Thymus (tissue), 11 donors: Measurements from ENCODE around the gene TTC7B. TPM values are rescaled to one million over a fixed set of nuclear protein-coding genes. Genes with fewer than 3 reads are reported as not detected.

ENCODE experiments used
- DNase-seq, 9 donors: peaks; one replicate each; pipeline ENCODE4 v3.0.0-alpha.2; 2013; ENCODE audit warnings: low spot score in 9 of 9, low read depth in 6 of 9, missing footprints in 1 of 9
- H3K27ac ChIP-seq, 2 donors: one replicate each; pipeline ENCODE4 v1.5.1; 2013; ENCODE audit warnings: control low read depth in 1 of 2, low read depth in 1 of 2, low read length in 1 of 2, mild to moderate bottlenecking in 1 of 2, moderate library complexity in 1 of 2
- H3K27me3 ChIP-seq, 2 donors: one replicate each; pipeline ENCODE4 v1.5.1; 2013; ENCODE audit warnings: low read length in 1 of 2; ENCODE audit not compliant: control insufficient read depth in 2 of 2, insufficient read depth in 1 of 2
- H3K36me3 ChIP-seq, 2 donors: one replicate each; pipeline ENCODE4 v1.5.1; 2013; ENCODE audit warnings: low read length in 1 of 2, mild to moderate bottlenecking in 1 of 2, moderate library complexity in 1 of 2; ENCODE audit not compliant: control insufficient read depth in 2 of 2, insufficient read depth in 2 of 2
- H3K4me1 ChIP-seq, 2 donors: one replicate each; pipeline ENCODE4 v1.5.1; 2013; ENCODE audit warnings: low read length in 2 of 2; ENCODE audit not compliant: control insufficient read depth in 2 of 2, insufficient read depth in 2 of 2
- H3K4me3 ChIP-seq, 2 donors: one replicate each; pipeline ENCODE4 v1.5.1; 2013; ENCODE audit warnings: low read length in 2 of 2, control low read depth in 1 of 2, mild to moderate bottlenecking in 1 of 2
- H3K9me3 ChIP-seq, 2 donors: one replicate each; pipeline ENCODE4 v1.5.1; 2013; ENCODE audit warnings: low read length in 1 of 2, mild to moderate bottlenecking in 1 of 2; ENCODE audit not compliant: control insufficient read depth in 2 of 2, insufficient read depth in 1 of 2
- WGBS: extraction: QIAGEN DNeasy Blood & Tissue Kit; methylation state at CpG from one replicate; pipeline ENCODE4 v1.1.7; 2013; 5-methylcytosine and 5-hydroxymethylcytosine counted together
- polyA plus RNA-seq: library from polyadenylated mRNA; stranded (reverse); fragments of 200-250 nt; gene quantifications from one replicate; pipeline ENCODE4 v1.2.3, GENCODE V29; 2013
- total RNA-seq: library from RNA; stranded (reverse); fragments of 120-200 nt; gene quantifications from one replicate; pipeline ENCODE4 v1.2.4, GENCODE V29; 2013
- donor health status: healthy.

Gene TTC7B
- total and polyA plus RNA-seq, 2 donors: 3.2 to 5.6 TPM

DNA sequence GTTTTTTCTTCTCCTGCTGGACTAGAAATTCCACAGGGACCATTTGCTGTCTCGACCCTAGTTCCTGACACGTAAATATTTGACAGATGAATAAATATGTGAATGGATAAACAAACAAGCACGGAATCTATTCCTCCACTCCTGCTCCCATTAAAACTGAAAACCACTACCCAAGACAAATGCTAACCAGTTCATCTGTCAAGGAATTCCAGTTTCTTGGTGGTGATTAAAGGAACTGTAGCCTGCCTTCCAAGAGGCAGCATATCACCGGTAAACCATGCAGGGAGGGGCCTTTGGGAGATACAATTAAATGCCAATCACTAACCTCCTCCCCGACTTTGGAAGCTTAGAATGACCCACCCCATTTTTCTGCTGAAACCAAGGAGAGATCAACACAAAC, 95.4 kb downstream of the TTC7B start:
- H3K27me3 ChIP-seq: no peaks in the 10 kb centered on the region
- H3K4me1 ChIP-seq: peaks cover 11 to 15% of the 10 kb centered on the region in 2 donors
- no peaks in the 10 kb centered on the region for H3K9me3 ChIP-seq
- H3K27ac ChIP-seq: no peak overlapping the region
- no peak for DNase-seq
- H3K4me3 ChIP-seq: no peak overlapping the region
- no peaks in the 10 kb centered on the region for H3K36me3 ChIP-seq
- 90% methylated on average over 5 of the region's 5 CpGs for WGBS

DNA sequence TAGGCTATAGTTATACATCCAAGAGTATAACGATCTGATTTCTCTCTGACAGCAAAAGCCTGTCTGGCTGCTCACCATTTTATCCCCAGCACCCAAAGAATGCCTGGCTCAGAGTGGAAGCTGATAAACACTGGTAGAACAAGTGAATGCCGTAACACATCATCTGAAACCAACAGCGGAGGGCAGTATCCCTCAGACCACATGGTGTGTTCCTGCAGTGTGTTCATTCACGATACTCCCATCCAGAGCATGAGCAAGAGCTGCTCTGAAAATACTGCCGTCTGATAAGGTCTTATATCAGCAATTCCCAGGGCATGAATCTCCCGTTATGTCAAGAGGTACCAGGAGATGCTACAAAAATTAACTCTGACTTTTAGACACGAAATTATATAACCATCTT, 95.9 kb downstream of the TTC7B start:
- no peak overlapping the region for H3K27ac ChIP-seq
- DNase-seq: no peak
- no peaks in the 10 kb centered on the region for H3K9me3 ChIP-seq
- no peaks in the 10 kb centered on the region for H3K27me3 ChIP-seq
- WGBS: 91% methylated on average over 7 of the region's 7 CpGs
- no peaks in the 10 kb centered on the region for H3K36me3 ChIP-seq
- peaks cover 9 to 11% of the 10 kb centered on the region in 2 donors for H3K4me1 ChIP-seq
- H3K4me3 ChIP-seq: no peak overlapping the region

DNA sequence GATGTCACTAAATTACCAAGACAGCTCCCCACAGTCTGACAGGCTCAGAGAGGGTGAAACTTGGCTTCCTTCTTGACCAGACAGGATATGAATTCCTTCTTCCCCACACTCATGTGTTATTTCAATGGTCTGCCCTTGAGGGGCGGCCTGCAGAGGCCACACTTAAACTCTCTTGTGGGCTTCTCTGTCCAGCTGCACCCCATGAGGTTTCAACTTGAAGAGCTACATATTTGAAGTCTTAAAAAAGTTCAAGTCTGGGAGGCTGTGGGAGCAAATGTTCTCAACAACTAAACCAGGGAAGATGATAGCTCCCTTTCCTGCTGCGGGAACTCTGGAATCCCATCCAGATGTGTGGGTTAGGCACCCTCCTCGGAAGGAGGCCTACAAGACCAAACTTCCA, 98.3 kb downstream of the TTC7B start:
- no peak for DNase-seq
- Histone ChIP-seq H3K27me3 (no peaks in the 10 kb centered on the region), H3K4me1 (no peaks in the 10 kb centered on the region), H3K27ac (no peak overlapping the region), H3K4me3 (no peak overlapping the region), H3K9me3 (no peaks in the 10 kb centered on the region), H3K36me3 (no peaks in the 10 kb centered on the region)
- WGBS: 95% methylated on average over 3 of the region's 3 CpGs

DNA sequence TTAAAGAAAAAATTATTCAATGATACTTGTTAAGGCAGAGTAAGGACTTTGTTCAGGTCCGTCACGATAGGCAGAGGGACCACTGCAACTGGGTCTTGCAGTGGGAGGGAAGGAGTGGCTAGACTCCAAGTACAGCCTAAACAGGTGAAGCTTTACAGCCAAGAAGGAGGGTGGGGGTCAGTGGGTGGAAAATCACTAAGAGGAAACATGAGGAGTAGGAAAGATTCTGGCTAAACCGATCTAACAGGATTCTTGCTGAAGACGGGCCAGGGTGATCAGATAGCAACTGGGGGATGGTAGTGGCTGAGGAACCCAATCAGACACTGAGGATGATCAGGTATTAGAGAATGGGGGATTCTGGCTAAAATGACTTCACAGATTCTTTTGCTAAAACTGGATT, 100.2 kb downstream of the TTC7B start:
- WGBS: 93% methylated on average over 4 of the region's 4 CpGs
- Histone ChIP-seq H3K9me3 (no peaks in the 10 kb centered on the region), H3K4me1 (no peaks in the 10 kb centered on the region), H3K27ac (no peak overlapping the region), H3K27me3 (no peaks in the 10 kb centered on the region), H3K36me3 (no peaks in the 10 kb centered on the region), H3K4me3 (no peak overlapping the region)
- DNase-seq: no peak

DNA sequence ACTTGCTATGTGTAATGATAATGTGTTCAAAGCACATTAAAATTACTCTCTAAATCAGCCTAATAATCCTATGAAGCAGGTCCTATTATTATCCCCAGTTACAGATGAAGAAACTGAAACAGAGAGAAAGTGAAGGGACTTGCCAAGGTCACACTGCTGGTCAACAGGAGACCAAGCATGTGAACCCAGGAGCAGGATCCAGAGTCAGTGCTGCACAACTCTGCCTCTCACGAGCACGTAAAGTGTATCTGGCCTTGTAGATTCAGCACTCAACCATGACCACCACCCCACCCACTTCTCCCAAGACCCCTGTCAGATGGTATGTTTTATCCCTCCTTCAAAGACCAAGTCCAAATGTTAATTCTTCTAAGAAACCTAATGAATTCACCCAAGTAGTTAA, 100.7 kb downstream of the TTC7B start:
- peak overlapping the region in 1 of 2 donors; percentile 5 for H3K27ac ChIP-seq
- 89% methylated on average over 2 of the region's 2 CpGs for WGBS

DNA sequence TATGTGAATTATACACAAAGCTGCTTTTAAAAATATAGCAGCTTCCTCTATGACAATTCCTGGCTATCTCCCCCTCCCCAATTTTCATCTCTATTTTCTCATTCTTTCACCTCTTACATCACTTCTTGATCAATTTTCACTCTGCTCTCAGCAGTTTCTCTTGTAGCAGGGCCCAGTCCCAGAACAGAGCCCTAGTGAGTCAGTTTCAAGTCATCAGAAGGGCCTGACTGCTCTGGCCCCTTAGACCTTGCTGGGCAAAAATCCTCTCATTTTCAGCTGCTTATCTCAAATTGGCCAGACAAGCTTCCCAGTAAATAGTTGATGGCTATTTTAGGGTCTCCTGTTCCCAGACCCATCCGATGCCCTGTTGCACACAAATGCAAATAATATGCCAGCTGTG, 101.4 kb downstream of the TTC7B start:
- Histone ChIP-seq H3K9me3 (no peaks in the 10 kb centered on the region), H3K27ac (no peak overlapping the region), H3K4me1 (no peaks in the 10 kb centered on the region), H3K27me3 (no peaks in the 10 kb centered on the region), H3K36me3 (no peaks in the 10 kb centered on the region), H3K4me3 (no peak overlapping the region)
- DNase-seq: no peak
- WGBS: 92% methylated on average over 1 of the region's 1 CpG

More for the DNA sequence above, 100.7 kb downstream of the TTC7B start:
- H3K36me3 ChIP-seq: no peaks in the 10 kb centered on the region
- H3K4me1 ChIP-seq: no peaks in the 10 kb centered on the region
- DNase-seq: no peak
- H3K4me3 ChIP-seq: no peak overlapping the region
- no peaks in the 10 kb centered on the region for H3K9me3 ChIP-seq
- H3K27me3 ChIP-seq: no peaks in the 10 kb centered on the region

DNA sequence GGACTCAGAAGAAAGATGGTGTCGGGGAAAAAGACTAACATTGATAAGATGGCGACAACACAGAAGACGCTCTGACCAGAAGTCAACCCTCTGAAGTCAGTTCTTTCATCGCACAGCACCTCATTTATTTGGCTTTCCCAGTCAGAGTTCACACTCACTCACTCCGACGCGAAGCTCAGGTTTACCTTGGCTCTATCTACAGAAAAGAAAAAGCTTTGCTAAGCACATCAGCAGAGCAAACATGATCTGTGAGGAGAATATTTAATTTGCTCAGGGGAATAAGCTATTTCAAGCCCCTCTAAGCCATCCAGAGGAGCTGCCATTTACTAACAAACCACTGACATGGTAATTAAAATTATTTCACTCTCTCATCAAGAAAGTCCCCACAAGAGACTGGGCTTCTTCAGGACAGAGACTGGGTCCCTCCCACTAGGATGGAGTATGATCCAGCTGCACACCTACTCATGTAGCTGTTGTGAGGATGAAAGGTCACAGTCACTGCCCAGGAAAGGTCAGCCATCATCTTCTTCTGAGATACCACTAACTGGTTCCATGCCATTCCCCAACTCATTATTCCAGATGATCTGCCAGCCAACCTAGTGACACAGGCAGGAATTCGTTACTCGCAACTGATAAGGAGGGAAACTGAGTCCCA, 111.4 kb downstream of the TTC7B start:
- no peaks in the 10 kb centered on the region for H3K27me3 ChIP-seq
- H3K4me1 ChIP-seq: no peaks in the 10 kb centered on the region
- WGBS: 95% methylated on average over 9 of the region's 9 CpGs
- no peak for DNase-seq
- H3K4me3 ChIP-seq: no peak overlapping the region
- no peak overlapping the region for H3K27ac ChIP-seq
- H3K36me3 ChIP-seq: no peaks in the 10 kb centered on the region
- no peaks in the 10 kb centered on the region for H3K9me3 ChIP-seq

DNA sequence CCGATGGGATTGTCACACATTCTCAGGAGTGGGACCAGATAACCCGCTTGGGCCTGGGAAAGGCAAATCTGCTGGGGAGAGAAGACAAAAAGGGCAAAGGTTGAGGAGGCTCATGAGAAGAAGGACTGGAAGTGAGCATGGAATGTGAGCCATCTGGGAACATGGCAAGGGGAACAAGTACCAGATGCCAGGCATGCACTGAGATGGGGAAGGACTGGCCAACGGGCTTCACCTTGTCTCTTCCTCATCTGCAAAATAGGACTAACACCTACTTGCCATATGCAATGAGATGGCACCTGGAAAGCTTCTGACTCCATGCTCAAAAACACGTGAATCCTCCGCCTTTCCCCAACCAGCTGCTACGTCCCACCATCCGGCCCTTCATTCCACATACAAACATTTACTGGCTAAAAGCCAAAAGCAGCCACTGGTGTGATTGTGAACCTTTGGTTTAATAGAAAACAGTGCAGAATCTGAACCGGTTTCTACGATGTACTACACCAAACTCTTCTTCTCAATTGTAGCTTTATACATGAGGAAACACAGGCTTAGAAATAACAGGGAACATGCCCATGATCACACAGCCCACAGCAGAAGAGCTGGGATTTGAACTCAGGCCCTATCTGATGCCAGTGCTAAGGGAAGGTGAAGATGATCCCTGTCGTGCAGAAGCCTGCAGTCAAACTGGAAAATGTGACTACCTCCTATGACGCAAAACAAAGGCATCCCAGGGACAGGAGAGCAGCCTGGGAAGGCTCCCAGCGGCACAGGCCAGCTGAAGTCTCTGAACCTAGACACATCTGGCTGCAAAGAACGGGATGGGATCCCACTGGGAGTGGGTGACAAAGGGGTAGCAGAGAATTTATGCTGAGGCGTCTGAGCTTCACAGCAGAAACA, 112.1 kb downstream of the TTC7B start:
- Histone ChIP-seq H3K27me3 (no peaks in the 10 kb centered on the region), H3K4me1 (no peaks in the 10 kb centered on the region), H3K4me3 (no peak overlapping the region), H3K27ac (no peak overlapping the region), H3K9me3 (no peaks in the 10 kb centered on the region), H3K36me3 (no peaks in the 10 kb centered on the region)
- WGBS: 95% methylated on average over 14 of the region's 14 CpGs
- DNase-seq: no peak

DNA sequence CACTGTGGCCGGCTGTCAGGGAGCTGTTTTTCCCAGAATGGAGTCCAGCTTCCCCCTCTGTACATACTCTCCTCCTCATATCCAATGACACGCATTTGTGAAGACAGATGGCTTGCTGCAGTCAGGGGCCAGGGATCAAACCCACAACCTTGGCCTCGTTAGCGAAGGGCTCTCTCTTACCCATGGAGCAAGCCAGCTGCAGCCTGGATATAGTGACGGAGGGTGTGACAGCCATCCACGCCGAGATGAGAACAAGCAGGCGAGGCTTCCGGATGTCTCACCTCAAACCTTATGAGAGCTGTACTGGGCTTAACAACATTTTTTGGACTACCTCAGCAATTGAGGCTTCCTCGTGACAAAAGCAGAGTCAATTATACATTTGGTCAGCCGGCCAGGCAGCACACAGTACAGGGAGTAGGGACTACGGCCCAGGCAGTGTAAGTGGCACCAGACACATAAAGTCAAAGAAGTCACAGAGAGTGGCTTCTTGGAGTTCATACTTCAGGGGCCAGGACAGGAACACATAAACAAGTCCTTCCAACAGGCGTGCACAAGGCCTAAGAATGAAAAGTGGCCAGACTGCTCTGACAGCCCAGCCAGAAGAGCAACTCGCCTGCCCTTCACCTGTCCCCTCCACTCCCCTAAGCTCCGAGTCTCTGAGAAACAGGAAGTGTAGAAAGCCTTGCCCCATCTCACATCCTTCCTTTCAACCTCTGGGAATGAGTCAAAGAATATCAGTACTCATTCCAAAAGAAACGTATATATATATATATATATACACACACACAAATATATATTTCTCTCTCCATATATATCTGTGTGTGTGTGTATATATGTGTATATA, 115.1 kb downstream of the TTC7B start:
- H3K36me3 ChIP-seq: no peaks in the 10 kb centered on the region
- no peaks in the 10 kb centered on the region for H3K9me3 ChIP-seq
- H3K4me3 ChIP-seq: no peak overlapping the region
- no peak for DNase-seq
- no peaks in the 10 kb centered on the region for H3K27me3 ChIP-seq
- 88% methylated on average over 16 of the region's 16 CpGs for WGBS
- H3K27ac ChIP-seq: no peak overlapping the region
- peaks cover 0 to 2% of the 10 kb centered on the region in 2 donors for H3K4me1 ChIP-seq
